OCI-LY7 (cell line): ENCODE data around the gene ELL2.

Experiments used
- CTCF ChIP-seq: fragments of 200-600 bp; sonication (generic); conservative IDR thresholded peaks from 2 replicates; pipeline ENCODE4 v1.5.1; 2014; ENCODE audit warnings: mild to moderate bottlenecking, antibody characterized with exemption, low read length, moderate library complexity, mixed read lengths
- EZH2phosphoT487 ChIP-seq: fragments of 200-600 bp; sonication (generic); IDR thresholded peaks from 2 replicates; pipeline ENCODE4 v1.6.1; 2018; ENCODE audit warnings: low read depth, borderline replicate concordance, mild to moderate bottlenecking, mixed run types, antibody characterized with exemption, low read length, moderate library complexity, mixed read lengths

DNA sequence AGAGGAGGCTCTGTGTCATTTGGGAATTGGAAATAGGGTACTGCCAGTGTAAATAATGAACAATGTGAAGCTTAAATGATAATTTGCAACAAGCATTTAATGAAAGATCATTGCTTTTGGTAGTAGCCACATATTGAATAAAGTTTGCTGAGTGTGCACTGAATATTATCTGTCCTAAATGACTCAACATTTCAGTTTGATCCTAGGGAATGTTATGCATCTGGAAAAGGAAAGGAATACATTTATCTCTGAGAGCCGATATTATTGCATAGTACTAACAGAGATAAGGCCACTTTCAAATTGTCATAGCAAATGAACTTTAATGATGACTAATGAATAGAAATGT, 8.7 kb upstream of the ELL2 start:
- TF ChIP-seq CTCF: no peak
- no peak for TF ChIP-seq EZH2phosphoT487
